ENCODE data around the gene KCNS3.

KCNS3 gene

DNA sequence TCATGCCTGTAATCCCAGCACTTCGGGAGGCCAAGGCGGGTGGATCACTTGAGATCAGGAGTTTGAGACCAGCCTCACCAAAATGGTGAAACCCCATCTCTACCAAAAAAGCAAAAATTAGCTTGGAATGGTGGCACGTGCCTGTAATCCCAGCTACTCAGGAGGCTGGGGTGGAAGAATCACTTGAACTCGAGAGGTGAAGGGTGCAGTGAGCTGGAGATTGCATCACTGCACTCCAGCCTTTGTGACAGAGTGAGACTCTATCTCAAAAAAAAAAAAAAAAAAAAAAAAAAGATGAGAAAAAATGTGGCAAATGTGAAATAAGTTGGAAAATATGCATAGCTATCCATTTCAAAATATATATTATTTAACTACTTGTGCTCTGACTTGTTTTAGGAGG, 65.0 kb downstream of the KCNS3 start:
- no peak for DNase-seq (ENCODE audit: low read depth in 1 of 2, low spot score in 1 of 2)
- no peak for TF ChIP-seq SPI1 (IDR thresholded peaks at IDR 0.05; ENCODE audit: borderline replicate concordance, low read depth)
- TF ChIP-seq, protein P1, sequence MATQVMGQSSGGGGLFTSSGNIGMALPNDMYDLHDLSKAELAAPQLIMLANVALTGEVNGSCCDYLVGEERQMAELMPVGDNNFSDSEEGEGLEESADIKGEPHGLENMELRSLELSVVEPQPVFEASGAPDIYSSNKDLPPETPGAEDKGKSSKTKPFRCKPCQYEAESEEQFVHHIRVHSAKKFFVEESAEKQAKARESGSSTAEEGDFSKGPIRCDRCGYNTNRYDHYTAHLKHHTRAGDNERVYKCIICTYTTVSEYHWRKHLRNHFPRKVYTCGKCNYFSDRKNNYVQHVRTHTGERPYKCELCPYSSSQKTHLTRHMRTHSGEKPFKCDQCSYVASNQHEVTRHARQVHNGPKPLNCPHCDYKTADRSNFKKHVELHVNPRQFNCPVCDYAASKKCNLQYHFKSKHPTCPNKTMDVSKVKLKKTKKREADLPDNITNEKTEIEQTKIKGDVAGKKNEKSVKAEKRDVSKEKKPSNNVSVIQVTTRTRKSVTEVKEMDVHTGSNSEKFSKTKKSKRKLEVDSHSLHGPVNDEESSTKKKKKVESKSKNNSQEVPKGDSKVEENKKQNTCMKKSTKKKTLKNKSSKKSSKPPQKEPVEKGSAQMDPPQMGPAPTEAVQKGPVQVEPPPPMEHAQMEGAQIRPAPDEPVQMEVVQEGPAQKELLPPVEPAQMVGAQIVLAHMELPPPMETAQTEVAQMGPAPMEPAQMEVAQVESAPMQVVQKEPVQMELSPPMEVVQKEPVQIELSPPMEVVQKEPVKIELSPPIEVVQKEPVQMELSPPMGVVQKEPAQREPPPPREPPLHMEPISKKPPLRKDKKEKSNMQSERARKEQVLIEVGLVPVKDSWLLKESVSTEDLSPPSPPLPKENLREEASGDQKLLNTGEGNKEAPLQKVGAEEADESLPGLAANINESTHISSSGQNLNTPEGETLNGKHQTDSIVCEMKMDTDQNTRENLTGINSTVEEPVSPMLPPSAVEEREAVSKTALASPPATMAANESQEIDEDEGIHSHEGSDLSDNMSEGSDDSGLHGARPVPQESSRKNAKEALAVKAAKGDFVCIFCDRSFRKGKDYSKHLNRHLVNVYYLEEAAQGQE (IDR thresholded peaks at IDR 0.05; ENCODE audit: insufficient replicate concordance, low read depth), result no peak
- TF ChIP-seq, protein P2, sequence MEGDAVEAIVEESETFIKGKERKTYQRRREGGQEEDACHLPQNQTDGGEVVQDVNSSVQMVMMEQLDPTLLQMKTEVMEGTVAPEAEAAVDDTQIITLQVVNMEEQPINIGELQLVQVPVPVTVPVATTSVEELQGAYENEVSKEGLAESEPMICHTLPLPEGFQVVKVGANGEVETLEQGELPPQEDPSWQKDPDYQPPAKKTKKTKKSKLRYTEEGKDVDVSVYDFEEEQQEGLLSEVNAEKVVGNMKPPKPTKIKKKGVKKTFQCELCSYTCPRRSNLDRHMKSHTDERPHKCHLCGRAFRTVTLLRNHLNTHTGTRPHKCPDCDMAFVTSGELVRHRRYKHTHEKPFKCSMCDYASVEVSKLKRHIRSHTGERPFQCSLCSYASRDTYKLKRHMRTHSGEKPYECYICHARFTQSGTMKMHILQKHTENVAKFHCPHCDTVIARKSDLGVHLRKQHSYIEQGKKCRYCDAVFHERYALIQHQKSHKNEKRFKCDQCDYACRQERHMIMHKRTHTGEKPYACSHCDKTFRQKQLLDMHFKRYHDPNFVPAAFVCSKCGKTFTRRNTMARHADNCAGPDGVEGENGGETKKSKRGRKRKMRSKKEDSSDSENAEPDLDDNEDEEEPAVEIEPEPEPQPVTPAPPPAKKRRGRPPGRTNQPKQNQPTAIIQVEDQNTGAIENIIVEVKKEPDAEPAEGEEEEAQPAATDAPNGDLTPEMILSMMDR (IDR thresholded peaks at IDR 0.05; ENCODE audit: insufficient read depth, low read length), result no peak
- TF ChIP-seq GABPA (IDR thresholded peaks at IDR 0.05; ENCODE audit: low read depth), result no peak
- no peak for TF ChIP-seq POLR2AphosphoS5 (IDR thresholded peaks at IDR 0.05; ENCODE audit: low read depth)

DNA sequence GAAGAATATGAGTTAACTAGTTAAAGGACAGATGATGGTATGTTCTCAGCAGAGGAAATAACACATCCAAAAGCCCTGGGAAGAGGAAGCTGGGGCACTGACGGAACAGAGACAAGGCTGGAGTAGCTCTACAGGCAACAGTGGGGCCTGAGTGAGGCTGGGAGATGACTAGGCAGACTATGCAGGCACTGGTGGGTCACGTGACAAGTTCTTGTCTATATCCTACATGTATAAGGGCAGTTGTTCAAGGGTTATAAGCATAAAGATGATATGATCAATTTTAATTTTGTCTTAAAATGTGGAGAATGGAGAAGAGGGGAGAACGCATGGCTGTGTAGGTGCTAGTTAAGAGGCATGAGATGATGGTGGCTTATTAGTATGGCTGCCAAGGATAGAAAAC, 68.6 kb downstream of the KCNS3 start:
- H3K27ac ChIP-seq (replicated peaks), result no peak overlapping the region
- no peaks in the 10 kb centered on the region for H3K27me3 ChIP-seq (ENCODE audit: insufficient read depth, poor library complexity, severe bottlenecking)
- DNase-seq (ENCODE audit: low read depth in 1 of 2, low spot score in 1 of 2), result no peak
- TF ChIP-seq POLR2AphosphoS5 (IDR thresholded peaks at IDR 0.05; ENCODE audit: low read depth), result no peak
- TF ChIP-seq SPI1 (IDR thresholded peaks at IDR 0.05; ENCODE audit: borderline replicate concordance, low read depth), result no peak
- H3K4me3 ChIP-seq (replicated peaks; ENCODE audit: insufficient read depth, low read length), result no peak overlapping the region

More for the DNA sequence above, 65.0 kb downstream of the KCNS3 start:
- H3K27ac ChIP-seq (replicated peaks), result no peak overlapping the region
- no peaks in the 10 kb centered on the region for H3K27me3 ChIP-seq (ENCODE audit: insufficient read depth, poor library complexity, severe bottlenecking)
- H3K4me3 ChIP-seq (replicated peaks; ENCODE audit: insufficient read depth, low read length), result no peak overlapping the region

DNA sequence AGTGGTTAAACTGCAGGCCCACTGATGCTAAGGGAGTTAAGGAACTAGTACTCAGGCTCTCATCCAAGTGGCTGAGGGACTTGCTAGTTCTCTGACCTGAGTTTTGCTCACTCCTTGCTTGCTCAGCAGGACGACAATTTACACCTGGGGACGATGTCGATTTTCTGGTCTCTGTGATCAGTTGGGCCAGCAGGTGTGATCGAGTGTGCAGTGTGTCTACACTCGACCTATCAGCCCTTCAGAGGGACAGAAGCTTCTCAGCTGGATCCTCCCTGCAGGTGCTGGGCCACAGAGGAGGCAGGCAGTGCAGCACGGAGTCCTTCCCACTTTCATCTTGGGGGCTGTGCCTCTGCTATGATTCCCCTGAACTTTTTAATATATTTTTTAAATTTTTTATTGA, 71.5 kb downstream of the KCNS3 start:
- TF ChIP-seq, protein P1 (IDR thresholded peaks at IDR 0.05; ENCODE audit: insufficient replicate concordance, low read depth), result no peak
- TF ChIP-seq, protein P2 (IDR thresholded peaks at IDR 0.05; ENCODE audit: insufficient read depth, low read length), result no peak
- no peak for TF ChIP-seq POLR2AphosphoS5 (IDR thresholded peaks at IDR 0.05; ENCODE audit: low read depth)
- TF ChIP-seq SPI1 (IDR thresholded peaks at IDR 0.05; ENCODE audit: borderline replicate concordance, low read depth), result no peak
- no peak for TF ChIP-seq GABPA (IDR thresholded peaks at IDR 0.05; ENCODE audit: low read depth)
- Histone ChIP-seq H3K27me3 (ENCODE audit: insufficient read depth, poor library complexity, severe bottlenecking) (no peaks in the 10 kb centered on the region), H3K27ac (replicated peaks) (no peak overlapping the region), H3K4me3 (replicated peaks; ENCODE audit: insufficient read depth, low read length) (no peak overlapping the region)
- DNase-seq (ENCODE audit: low read depth in 1 of 2, low spot score in 1 of 2), result no peak

- H3K27me3 ChIP-seq (ENCODE audit: insufficient read depth, poor library complexity, severe bottlenecking), result peaks cover 2% of the 10 kb centered on the region
- TF ChIP-seq SPI1 (IDR thresholded peaks at IDR 0.05; ENCODE audit: borderline replicate concordance, low read depth) (no peak), GABPA (IDR thresholded peaks at IDR 0.05; ENCODE audit: low read depth) (no peak)
- DNase-seq (ENCODE audit: low read depth in 1 of 2, low spot score in 1 of 2), result no peak
- no peak overlapping the region for H3K27ac ChIP-seq (replicated peaks)
- no peak overlapping the region for H3K4me3 ChIP-seq (replicated peaks; ENCODE audit: insufficient read depth, low read length)
These were observed 73.1 kb downstream of the KCNS3 start for GRCh38 chr2:17951563-17951962.

GRCh38 chr2:17958466-17959092, 80.1 kb downstream of the KCNS3 start:
- TF ChIP-seq, protein P1 (IDR thresholded peaks at IDR 0.05; ENCODE audit: insufficient replicate concordance, low read depth), result no peak
- TF ChIP-seq, protein P2 (IDR thresholded peaks at IDR 0.05; ENCODE audit: insufficient read depth, low read length), result no peak
- no peak for TF ChIP-seq POLR2AphosphoS5 (IDR thresholded peaks at IDR 0.05; ENCODE audit: low read depth)
- no peak for TF ChIP-seq SPI1 (IDR thresholded peaks at IDR 0.05; ENCODE audit: borderline replicate concordance, low read depth)
- no peak for TF ChIP-seq GABPA (IDR thresholded peaks at IDR 0.05; ENCODE audit: low read depth)
- DNase-seq (ENCODE audit: low read depth in 1 of 2, low spot score in 1 of 2), result no peak

More at GRCh38 chr2:17958466-17959092, 80.1 kb downstream of the KCNS3 start:
- H3K27me3 ChIP-seq (ENCODE audit: insufficient read depth, poor library complexity, severe bottlenecking), result peaks cover 2% of the 10 kb centered on the region
- no peak overlapping the region for H3K27ac ChIP-seq (replicated peaks)
- H3K4me3 ChIP-seq (replicated peaks; ENCODE audit: insufficient read depth, low read length), result no peak overlapping the region

All from HL-60 (cell line).